ENCODE results near the gene DUSP5.
A peak's percentile ranks its signal among the peaks of the same experiment; 100 is the strongest.

DUSP5 gene

GRCh38 chr10:110548002-110548401 lies 50.3 kb downstream of the DUSP5 start:
- no peak for DNase-seq

DNA sequence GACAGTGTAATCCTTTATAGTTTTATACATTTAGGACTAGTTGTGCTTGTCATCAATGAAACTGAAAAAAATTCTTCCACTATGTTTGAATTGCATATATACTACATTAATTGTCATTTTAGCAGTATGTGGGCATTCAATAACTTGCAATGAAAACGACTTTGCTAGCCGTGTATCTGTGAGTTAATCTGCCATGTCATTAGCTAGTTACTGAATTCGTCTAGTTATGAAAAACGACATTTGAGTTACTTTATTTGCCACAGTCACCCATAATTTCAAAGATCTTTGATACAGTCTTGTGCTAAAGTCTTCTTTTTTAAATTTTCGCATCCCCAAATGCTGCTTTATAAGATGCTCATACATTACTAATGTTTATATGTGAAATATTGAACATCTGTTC lies 51.5 kb downstream of the DUSP5 start:
- DNase-seq = no peak

GRCh38 chr10:110553905-110554304 lies 56.2 kb downstream of the DUSP5 start:
- DNase-seq = no peak

GRCh38 chr10:110556296-110556695 lies 58.6 kb downstream of the DUSP5 start:
- DNase-seq = no peak

DNA sequence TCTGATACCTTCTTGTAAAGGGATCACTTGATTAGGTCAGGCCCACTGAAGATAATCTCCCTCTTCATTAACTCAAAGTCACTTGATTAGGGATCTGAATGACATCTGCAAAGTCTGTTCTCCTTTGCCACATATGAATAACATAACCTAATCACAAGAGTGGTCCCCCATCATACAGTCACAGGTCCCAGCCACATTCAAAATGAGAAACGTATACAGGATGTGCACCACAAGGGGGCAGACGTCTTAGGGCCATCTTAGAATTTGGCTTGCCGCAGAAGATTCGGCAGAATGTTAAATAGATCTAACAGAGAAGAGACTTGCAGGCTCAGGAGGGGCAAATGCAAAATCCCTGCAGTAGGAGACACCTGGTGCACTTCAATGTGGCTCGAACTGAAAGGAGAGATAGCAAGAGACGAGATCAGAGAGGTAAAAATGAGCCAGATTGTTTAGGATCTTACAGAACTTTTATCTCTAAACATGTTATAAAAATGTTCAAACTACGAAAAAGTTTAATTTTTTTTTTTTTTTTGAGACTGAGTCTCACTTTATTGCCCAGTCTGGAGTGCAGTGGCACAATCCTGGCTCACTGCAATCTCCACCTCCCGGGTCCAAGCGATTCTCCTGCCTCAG lies 59.4 kb downstream of the DUSP5 start:
- peak; percentile 24 for DNase-seq

DNA sequence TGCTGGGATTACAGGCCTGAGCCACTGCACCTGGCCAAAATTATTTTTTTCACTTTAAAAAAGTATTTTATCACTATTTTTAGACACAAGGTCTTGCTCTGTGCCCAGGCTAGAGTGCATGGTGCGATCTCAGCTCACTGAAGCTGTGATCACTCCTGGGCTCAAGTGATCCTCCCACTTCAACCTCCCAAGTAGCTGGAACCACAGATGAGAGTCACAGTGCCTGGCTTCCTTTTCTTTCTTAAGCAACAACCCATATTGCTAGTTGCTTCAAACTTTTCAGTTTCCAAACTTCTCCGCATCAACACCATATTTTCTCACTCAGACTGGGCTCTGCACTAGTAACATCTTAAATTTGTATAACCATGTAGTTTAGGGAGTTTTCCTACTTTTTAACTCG lies 60.3 kb downstream of the DUSP5 start:
- no peak for DNase-seq

- no peak for DNase-seq
Observed at GRCh38 chr10:110560012-110560411, 62.3 kb downstream of the DUSP5 start.

Measured in DMS53 (cell line).